Calu3 (cell line): ENCODE data around the gene RPH3AL. TPM values are rescaled to one million over a fixed set of nuclear protein-coding genes. Genes with fewer than 3 reads are reported as not detected.

Experiments
- BruUV-seq: library from RNA; stranded (reverse); fragments of 400-500 nt; replicated peaks from 2 replicates; lab custom pipeline; 2021; lab: Mats Ljungman, UMichigan
- CTCF ChIA-PET: fragments of 300-600 bp; sonication (Branson Sonifier 250); formaldehyde crosslinking; loops from one replicate; lab custom pipeline; 2022; ENCODE audit warnings: antibody characterized with exemption; lab: Charles Lee
- DNase-seq: peaks from one replicate; pipeline ENCODE4 v3.0.0; 2022
- H3K27ac Mint-ChIP-seq: one replicate; pipeline ENCODE4 v1.8.0; 2022; ENCODE audit warnings: mixed read lengths; ENCODE audit not compliant: unreplicated experiment
- H3K27me3 Mint-ChIP-seq: one replicate; pipeline ENCODE4 v1.8.0; 2022; ENCODE audit warnings: mixed read lengths; ENCODE audit not compliant: unreplicated experiment
- H3K36me3 Mint-ChIP-seq: one replicate; pipeline ENCODE4 v1.8.0; 2022; ENCODE audit warnings: mild to moderate bottlenecking, moderate library complexity, mixed read lengths; ENCODE audit not compliant: insufficient read depth, unreplicated experiment
- H3K4me1 Mint-ChIP-seq: one replicate; pipeline ENCODE4 v1.8.0; 2022; ENCODE audit warnings: mild to moderate bottlenecking, low read depth, mixed read lengths; ENCODE audit not compliant: unreplicated experiment
- H3K4me3 Mint-ChIP-seq: one replicate; pipeline ENCODE4 v1.8.0; 2022; ENCODE audit warnings: mild to moderate bottlenecking, low read depth, moderate library complexity, mixed read lengths; ENCODE audit not compliant: unreplicated experiment
- H3K9me3 Mint-ChIP-seq: one replicate; pipeline ENCODE4 v1.8.0; 2022; ENCODE audit warnings: low read depth, mixed read lengths; ENCODE audit not compliant: unreplicated experiment
- CTCF ChIP-seq: fragments of 200-600 bp; IDR thresholded peaks from one replicate; pipeline ENCODE4 v1.8.0; 2022; ENCODE audit warnings: antibody characterized with exemption; ENCODE audit not compliant: unreplicated experiment
- intact Hi-C: fragments of 100-400 bp; cut with micrococcal nuclease; formaldehyde crosslinking; loops from one replicate; pipeline ENCODE4 v1.10.0; 2022; ENCODE audit not compliant: unreplicated experiment
- total RNA-seq: library from RNA; stranded (reverse); gene quantifications from 2 replicates; pipeline ENCODE4 v1.2.3, GENCODE V29; 2022

The RPH3AL gene
- total RNA-seq, 1 experiment from 2014 or later = 14.1 TPM

- no peaks in the 10 kb centered on the region for H3K4me1 Mint-ChIP-seq
- DNase-seq = no peak
- peaks cover 3% of the 10 kb centered on the region for H3K36me3 Mint-ChIP-seq
- intact Hi-C loops = no loop called here
- H3K27ac Mint-ChIP-seq = no peak overlapping the region
- CTCF ChIA-PET = no interaction called here
- TF ChIP-seq CTCF = no peak
- no peaks in the 10 kb centered on the region for H3K27me3 Mint-ChIP-seq
- BruUV-seq = no TSS peak
- no peak overlapping the region for H3K4me3 Mint-ChIP-seq
- no peaks in the 10 kb centered on the region for H3K9me3 Mint-ChIP-seq
These were observed 53.1 kb downstream of the RPH3AL start for GRCh38 chr17:299546-299945.

- Mint-ChIP-seq H3K4me3 (no peak overlapping the region), H3K27ac (no peak overlapping the region)
- no TSS peak for BruUV-seq
These were observed 53.7 kb downstream of the RPH3AL start for GRCh38 chr17:298791-299450.

GRCh38 chr17:297758-298157 lies 54.8 kb downstream of the RPH3AL start:
- no peak overlapping the region for H3K27ac Mint-ChIP-seq
- H3K36me3 Mint-ChIP-seq = peaks cover 7% of the 10 kb centered on the region
- H3K4me1 Mint-ChIP-seq = no peaks in the 10 kb centered on the region
- no TSS peak for BruUV-seq
- no peak overlapping the region for H3K4me3 Mint-ChIP-seq
- TF ChIP-seq CTCF = no peak
- DNase-seq = no peak
- CTCF ChIA-PET = no interaction called here
- no peaks in the 10 kb centered on the region for H3K27me3 Mint-ChIP-seq
- intact Hi-C loops = no loop called here
- H3K9me3 Mint-ChIP-seq = no peaks in the 10 kb centered on the region

More at GRCh38 chr17:298791-299450, 53.7 kb downstream of the RPH3AL start:
- intact Hi-C loops = no loop called here
- no peaks in the 10 kb centered on the region for H3K9me3 Mint-ChIP-seq
- CTCF ChIA-PET = no interaction called here
- TF ChIP-seq CTCF = no peak
- H3K36me3 Mint-ChIP-seq = peaks cover 7% of the 10 kb centered on the region
- no peaks in the 10 kb centered on the region for H3K27me3 Mint-ChIP-seq
- no peak for DNase-seq
- H3K4me1 Mint-ChIP-seq = no peaks in the 10 kb centered on the region

- Mint-ChIP-seq H3K9me3 (no peaks in the 10 kb centered on the region), H3K36me3 (peaks cover 7% of the 10 kb centered on the region), H3K4me3 (no peak overlapping the region), H3K27ac (no peak overlapping the region), H3K27me3 (no peaks in the 10 kb centered on the region), H3K4me1 (no peaks in the 10 kb centered on the region)
- DNase-seq = no peak
- no peak for TF ChIP-seq CTCF
- BruUV-seq = no TSS peak
- CTCF ChIA-PET = no interaction called here
- intact Hi-C loops = no loop called here
These were observed 55.5 kb downstream of the RPH3AL start for GRCh38 chr17:296906-297690.
